HG03571 (cell line): ENCODE measurements around the gene RASAL2.

ENCODE experiments used
- ATAC-seq: cut with Tn5 transposase; IDR thresholded peaks from one replicate; pipeline ENCODE4 v1.9.1; 2021; ENCODE audit not compliant: unreplicated experiment

The RASAL2 gene

GRCh38 chr1:178418284-178418955, 324.5 kb downstream of the RASAL2 start:
- ATAC-seq = peak; percentile 91

GRCh38 chr1:178434360-178434759, 340.5 kb downstream of the RASAL2 start:
- no peak for ATAC-seq

GRCh38 chr1:178434899-178435435, 341.1 kb downstream of the RASAL2 start:
- ATAC-seq = no peak

- ATAC-seq = no peak
Observed at GRCh38 chr1:178436899-178437298, 343.0 kb downstream of the RASAL2 start.

- ATAC-seq = no peak
Observed at GRCh38 chr1:178438432-178438831, 344.5 kb downstream of the RASAL2 start.

- ATAC-seq = no peak
Observed at GRCh38 chr1:178442925-178443324, 349.0 kb downstream of the RASAL2 start.

GRCh38 chr1:178450871-178451270, 357.0 kb downstream of the RASAL2 start:
- ATAC-seq = no peak

- ATAC-seq = no peak
Observed at GRCh38 chr1:178451529-178451928, 357.6 kb downstream of the RASAL2 start.

- no peak for ATAC-seq
Observed at GRCh38 chr1:178452013-178452412, 358.1 kb downstream of the RASAL2 start.

GRCh38 chr1:178456472-178456871, 362.6 kb downstream of the RASAL2 start:
- ATAC-seq = no peak

- no peak for ATAC-seq
Observed at GRCh38 chr1:178457651-178458050, 363.7 kb downstream of the RASAL2 start.

- ATAC-seq = no peak
Observed at GRCh38 chr1:178458203-178458602, 364.3 kb downstream of the RASAL2 start.

- no peak for ATAC-seq
Observed at GRCh38 chr1:178461104-178461503, 367.2 kb downstream of the RASAL2 start.

- ATAC-seq = no peak
Observed at GRCh38 chr1:178461701-178462100, 367.8 kb downstream of the RASAL2 start.

GRCh38 chr1:178464141-178464540, 370.2 kb downstream of the RASAL2 start:
- ATAC-seq = no peak

- ATAC-seq = no peak
Observed at GRCh38 chr1:178464566-178464965, 370.7 kb downstream of the RASAL2 start.

- ATAC-seq = no peak
Observed at GRCh38 chr1:178465011-178465410, 371.1 kb downstream of the RASAL2 start.

GRCh38 chr1:178467837-178468236, 373.9 kb downstream of the RASAL2 start:
- no peak for ATAC-seq

- no peak for ATAC-seq
Observed at GRCh38 chr1:178470411-178470960, 376.6 kb downstream of the RASAL2 start.

- ATAC-seq = no peak
Observed at GRCh38 chr1:178472531-178472930, 378.6 kb downstream of the RASAL2 start.

- no peak for ATAC-seq
Observed at GRCh38 chr1:178477373-178477772, 383.5 kb downstream of the RASAL2 start.

GRCh38 chr1:178477841-178478240, 383.9 kb downstream of the RASAL2 start:
- ATAC-seq = no peak
